HG03064 (cell line): ENCODE data around the gene CBFA2T2.
"Not testable (repeated sequence)": the region's sequence is repeated elsewhere in the genome, so short reads cannot be mapped to it uniquely, and the experiment has no call there.

Experiments
- ATAC-seq: cut with Tn5 transposase; IDR thresholded peaks from one replicate; pipeline ENCODE4 v1.9.1; 2021; ENCODE audit warnings: low read depth; ENCODE audit not compliant: unreplicated experiment

The CBFA2T2 gene

DNA sequence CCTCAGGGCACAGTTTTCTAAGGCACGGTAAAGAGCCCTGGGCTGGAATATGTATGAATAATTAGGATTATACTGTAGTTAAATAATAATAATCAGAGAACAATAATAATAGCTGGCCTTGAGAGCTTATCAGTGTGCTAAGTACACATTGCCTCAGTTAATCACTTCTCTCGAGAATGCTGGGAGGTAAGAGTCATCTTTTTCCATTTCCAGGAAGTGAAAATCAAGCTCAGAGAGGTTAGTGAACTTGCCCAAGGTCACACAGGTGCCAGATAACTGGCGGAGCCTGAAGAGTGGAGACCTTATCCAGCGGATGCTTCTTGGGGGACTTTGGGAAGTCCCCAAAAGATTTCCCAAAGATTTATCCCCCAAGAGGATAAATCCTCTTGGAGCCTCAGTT is 19.4 kb upstream of the CBFA2T2 start:
- no peak for ATAC-seq

DNA sequence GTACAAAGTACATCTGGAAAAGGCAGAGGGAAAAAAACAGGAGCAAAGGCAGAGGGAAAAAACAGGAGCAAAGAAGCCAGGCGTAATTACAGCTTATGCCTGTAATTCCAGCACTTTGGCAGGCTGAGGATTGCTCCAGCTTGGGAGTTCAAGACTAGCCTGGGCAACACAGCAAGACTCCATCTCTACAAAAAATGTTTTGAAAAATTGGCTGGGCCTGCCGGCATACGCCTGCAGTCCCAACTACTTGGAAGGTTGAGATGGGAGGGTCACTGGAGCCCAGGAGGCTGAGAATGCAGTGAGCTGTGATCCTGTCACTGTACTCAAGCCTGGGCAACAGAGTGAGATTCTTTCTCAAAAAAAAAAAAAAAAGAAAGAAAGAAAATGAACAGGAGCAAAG is 19.0 kb upstream of the CBFA2T2 start:
- ATAC-seq: no peak

DNA sequence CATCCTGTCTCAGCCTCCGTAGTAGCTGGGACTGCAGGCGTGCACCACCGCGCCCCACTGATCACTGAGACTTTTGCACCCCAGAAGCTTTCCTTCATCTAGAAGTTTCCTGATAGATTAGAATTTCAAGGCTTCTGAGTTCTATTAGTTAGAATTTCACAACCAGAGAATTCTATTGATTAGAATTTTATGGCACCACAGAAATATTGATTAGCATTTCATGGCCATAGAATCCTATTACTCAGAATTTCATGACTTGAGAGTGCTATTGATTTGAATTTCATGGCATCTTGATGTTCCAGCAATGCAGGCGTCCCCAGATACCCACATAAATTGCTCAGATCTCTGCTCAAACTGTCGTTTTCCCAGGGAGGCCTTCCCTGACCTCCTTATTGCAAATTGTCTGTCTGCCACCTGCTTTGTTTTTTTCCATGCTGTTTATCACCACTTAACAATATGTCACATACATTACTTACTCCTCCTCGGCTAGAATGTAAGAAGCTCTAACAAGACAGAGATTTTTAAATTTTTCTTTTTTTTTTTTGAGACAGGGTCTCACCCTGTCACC is 16.9 kb upstream of the CBFA2T2 start:
- ATAC-seq: no peak

DNA sequence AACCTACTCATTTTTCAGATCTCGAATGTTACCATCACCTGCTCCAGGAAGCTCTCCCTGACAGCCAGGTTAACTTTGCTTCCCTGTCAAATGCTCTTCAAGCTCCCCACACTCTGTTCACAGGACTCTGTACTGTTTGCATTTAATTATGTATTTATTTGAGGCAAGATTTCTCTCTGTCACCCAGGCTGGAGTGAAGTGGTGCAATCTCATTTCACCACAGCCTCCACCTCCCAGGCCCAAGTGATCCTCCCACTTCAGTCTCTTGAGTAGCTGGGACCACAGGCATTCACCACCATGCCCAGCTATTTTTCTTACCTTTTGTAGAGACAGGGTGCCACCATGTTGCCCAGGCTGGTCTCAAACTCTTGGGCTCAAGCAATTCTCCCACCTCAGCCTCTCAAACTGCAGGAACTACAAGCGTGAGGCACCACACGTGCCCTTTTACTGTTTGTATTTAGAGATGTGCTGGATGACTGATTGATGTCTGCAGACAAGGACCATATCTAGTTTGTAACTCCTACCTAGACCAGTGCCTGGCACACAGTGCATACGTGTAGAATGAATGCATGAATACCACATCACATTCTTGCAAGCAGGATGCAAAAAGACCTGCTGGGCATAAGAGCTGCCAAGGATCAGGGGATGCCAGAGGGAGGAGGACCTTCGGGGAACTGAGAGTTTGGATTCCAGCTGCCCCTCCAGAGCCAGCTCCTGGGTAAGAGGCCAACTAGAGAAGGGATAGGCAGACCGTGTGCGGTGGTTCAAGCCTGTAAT is 15.6 kb upstream of the CBFA2T2 start:
- no peak for ATAC-seq

DNA sequence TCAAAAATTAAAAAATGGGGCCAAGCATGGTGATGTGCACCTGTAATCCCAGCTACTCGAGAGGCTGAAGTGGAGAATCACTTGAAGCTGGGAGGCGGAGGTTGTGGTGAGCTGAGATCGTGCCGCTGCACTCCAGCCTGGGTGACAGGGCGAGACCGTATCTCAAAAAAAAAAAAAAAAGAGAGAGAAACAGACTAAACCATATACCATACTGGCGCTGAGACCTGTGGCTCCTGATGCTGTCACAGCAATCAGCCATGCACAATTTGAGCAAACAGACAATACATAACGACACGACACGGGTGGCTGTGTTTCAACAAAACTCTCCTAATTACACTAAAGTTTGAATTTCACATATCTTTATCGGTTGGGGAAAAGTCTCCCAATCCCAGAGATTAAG is 14.9 kb upstream of the CBFA2T2 start:
- ATAC-seq: no peak

DNA sequence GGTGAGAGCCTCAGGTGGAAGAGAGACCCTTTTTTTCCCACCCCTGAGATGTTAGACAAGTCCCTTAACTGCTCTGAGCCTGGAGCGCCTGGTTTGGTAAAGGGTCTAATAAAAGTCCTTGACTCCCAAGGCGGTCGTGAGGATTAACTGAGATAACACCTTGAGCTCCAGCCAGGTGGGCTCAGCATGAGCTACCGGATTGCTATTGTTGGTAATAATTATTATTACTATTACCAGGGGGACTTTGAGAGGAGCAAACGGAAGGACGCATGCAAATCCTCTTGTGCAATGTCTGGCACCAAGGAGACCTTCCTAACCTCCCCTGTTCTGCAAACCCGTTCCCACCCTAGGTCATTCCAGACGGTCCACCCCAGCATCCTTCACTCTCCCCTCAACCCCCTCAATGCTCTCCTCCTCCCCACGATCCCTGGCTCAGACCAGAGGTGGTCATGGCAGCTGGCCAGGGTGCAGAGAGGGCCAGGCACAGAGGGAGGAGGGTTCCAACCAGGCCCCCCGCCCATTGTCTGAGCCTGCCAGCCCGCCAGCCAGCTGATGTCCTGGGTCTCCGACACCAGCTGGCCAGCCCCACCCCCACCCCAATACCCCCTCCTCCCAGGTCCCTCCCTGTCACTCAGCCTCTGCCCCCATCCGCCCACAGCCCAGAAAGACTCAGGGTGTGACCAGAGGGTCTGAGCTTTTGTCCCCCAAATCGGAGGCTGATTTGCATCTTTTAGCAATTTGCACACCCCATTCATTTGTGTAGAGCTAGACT is 14.3 kb upstream of the CBFA2T2 start:
- ATAC-seq: no peak

DNA sequence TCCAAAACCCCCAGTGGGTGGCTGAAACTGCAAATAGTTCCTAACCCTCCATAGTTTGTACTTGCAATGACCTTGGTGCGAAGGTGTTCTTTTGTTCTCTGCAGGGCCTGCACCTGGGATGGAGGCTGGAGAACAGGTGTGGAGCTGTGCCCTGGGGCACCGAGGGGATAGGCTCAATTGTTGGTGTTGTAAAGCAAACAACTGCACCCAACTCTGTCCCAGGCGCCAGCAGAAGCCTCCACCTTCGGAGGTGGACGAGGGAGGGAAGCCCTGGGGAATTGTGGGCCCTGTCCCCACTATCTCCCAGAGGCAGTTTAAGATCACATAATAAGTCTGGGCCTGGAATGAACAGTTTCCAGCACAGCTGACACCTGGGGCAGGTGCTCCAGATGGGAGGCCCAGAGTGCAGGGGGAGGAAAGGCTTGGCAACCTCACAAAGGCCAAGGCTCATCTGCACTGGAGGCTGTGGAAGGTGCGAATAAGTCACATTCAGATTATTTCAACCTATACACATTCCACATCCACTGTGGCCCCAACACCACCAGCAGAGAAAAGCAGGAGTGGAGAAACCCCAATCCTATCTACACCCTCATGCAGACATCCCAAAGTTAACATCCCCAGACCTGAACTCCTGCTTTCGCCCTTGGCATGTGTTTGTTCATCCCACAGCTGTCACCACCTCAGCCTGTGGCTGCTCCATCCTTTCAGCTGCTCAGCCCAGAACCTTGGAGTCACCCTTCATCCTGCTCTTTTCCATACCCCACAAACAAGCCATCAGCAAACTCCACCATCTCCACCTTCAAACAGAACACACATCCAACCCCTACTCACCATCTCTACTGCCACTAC is 12.3 kb upstream of the CBFA2T2 start:
- ATAC-seq: no peak

DNA sequence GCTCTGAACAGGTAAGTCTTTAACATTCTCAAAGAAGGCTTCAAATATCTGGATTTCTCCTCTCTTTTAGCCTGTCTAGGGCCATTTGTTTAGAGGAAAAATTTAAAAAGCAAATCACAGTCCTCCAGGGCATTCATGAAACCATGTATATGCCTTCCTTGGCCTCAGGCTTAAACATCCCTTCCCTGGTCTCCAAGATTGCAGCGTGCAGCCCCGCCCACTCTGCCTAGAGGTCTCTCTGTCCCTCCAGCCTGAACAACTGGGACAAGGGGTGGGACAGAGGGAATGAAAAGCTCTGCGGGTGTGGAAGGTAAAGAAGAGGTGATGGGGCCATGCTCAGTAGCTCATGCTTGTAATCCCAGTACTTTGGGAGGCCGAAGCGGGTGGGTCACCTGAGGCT is 9.8 kb upstream of the CBFA2T2 start:
- no peak for ATAC-seq

DNA sequence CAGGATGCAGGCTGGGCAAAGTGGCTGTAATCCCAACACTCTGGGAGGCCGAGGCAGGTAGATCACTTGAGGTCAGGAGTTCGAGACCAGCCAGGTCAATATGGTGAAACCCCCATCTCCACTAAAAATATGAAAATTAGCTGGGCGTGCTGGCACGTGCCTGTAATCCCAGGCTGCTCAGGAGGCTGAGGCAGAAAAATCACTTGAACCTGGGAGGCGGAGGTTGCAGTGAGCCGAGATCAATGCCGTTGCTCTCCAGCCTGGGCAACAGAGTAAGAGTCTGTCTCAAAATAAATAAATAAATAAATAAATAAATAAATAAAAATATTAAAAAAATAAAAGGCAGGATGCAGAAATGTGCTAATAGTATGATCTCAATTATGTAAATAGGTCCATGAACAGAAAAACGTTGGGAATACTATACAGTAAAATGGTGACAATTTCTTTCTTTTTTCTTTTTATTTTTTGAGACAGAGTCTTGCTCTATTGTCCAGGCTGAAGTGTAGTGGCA is 8.4 kb upstream of the CBFA2T2 start:
- ATAC-seq: no peak

DNA sequence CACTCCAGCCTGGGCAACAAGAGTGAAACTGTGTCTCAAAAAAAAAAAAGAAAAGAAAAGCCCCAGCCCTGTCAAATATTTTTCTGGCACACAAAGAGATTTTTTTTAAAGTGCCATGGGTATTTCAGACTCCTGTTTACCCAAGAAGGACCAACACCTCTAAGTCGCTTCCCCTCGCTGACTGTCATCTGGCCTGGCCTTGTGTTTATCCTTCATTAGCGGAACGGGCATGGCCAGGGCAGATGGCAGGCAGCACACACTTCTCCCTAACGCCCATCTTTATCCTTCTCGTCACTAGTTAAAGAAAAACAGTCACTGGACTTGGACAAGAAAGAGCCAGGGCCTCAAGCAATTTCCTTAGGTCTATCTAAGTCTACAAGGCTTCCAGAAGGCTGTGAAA is 7.3 kb upstream of the CBFA2T2 start:
- no peak for ATAC-seq

DNA sequence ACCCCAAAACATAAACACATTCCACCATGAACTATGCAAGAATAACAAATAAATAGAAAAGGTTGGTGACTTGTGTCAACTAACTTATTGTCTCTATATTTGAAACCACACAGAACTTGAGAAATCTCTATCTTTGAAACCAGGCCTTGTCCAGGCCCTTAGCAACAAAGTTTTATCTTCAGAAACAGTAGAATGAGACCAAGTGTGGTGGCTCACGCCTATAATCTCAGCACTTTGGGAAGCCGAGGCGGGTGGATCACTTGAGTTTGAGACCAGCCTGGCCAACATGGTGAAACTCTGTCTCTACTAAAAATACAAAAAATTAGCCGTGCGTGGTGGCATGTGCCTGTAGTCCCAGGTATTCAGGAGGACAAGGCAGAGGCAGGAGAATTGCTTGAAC is 6.7 kb upstream of the CBFA2T2 start:
- ATAC-seq: not testable (repeated sequence)

DNA sequence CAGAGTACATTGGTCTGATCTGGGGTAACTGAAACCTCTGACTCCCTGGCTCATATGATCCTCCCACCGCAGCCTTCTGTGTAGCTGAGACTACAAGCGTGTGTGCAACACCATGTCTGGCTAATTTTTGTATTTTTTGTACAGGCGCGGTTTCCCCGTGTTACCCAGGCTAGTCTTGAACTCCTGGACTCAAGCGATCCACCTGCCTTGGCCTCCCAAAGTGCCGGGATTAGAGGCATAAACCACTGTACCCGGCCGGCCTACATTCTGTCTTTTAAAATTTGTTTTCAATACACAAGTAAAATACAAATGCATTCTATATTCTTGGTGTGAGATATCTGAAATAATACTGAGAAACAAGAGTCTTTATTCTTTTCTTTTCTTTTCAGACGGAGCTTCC is 1.7 kb upstream of the CBFA2T2 start:
- no peak for ATAC-seq

DNA sequence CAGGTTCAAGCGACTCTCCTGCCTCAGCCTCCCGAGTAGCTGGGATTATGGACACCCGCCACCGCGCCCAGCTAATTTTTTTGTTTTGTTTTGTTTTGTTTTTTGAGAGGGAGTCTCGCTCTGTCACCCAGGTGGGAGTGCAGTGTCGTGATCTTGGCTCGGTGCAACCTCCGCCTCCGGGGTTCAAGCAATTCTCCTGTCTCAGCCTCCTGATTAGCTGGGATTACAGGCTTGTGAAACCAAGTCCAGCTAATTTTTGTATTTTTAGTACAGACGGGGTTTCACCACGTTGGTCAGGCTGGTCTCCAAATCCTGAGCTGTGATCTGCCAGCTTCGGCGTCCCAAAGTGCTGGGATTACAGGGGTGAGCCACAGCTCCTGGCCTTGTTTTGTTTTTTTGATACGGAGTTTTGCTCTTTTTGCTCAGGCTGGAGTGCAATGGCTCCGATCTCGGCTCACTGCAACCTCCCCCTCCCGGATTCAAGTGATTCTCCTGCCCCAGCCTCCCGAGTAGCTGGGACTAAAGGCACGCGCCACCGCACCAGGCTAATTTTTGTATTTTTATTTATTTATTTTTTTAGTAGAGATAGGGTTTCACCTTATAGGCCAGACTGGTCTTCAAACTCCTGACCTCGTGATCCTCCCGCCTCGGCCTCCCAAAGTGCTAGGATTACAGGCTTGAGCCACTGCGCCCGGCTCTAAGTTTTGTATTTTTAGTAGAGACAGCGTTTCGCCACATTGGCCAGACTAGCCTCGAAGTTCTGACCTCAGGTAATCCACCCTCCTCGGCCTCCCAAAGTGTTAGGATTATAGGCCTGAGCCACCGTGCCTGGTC is 1.0 kb upstream of the CBFA2T2 start:
- not testable (repeated sequence) for ATAC-seq

DNA sequence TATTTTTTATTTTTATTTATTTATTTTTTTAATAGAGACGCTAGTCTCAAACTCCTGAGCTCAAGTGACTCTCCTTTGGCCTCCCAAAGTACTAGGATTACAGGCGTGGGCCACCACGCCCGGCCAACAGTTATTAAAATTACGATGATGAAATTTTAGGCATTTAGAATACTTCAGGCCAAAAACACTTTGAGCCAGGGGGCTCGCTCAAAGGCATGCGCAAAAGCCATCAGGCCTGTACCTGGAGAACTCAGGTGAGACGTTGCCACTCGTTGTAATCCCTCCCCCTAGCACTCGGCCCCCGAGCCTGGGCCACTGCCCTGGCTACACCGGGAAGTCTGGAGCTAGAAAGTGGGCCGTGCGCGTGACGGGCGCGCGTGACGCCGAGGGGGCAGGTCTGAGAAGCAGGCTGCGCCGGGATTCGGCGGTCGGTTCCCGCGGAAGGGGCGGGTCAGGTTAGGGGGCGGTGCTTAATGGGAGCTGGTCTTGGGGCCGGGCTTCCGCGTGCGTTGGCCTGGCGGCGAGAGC is 337 bp upstream of the CBFA2T2 start:
- peak; percentile 91 for ATAC-seq

DNA sequence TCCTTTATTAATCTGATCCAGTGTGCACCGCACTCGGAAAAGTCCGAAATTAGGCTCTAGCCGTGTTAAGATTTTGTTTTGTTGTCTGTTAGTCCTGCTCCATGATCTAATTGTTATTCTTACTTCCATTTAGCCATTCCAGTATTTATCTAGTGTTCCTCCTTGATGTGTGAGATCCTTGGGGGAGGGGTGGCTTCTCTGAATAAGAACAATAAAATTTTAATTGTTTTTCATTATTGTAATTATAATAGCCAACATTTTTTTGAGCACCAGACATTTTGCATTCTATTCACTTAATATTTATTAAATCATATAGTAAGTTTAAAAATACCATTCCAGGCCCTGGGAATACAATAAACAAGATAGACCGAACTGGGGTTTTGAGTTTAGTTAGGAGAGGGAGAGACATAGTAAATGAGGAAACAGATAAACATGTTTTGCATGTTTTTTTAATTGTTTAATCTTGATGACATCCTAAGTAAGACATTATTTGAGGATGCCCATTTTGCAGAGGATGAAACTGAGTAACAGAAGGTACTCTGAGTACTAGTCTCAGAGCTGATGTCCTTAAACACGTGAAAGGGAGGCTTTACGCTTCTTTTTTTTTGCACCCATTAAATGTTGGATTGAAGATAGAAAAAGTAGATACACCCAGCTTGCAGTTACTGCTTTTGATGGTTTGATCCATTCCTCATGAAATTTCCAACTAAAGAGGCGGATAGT is 1.2 kb downstream of the CBFA2T2 start:
- ATAC-seq: no peak

DNA sequence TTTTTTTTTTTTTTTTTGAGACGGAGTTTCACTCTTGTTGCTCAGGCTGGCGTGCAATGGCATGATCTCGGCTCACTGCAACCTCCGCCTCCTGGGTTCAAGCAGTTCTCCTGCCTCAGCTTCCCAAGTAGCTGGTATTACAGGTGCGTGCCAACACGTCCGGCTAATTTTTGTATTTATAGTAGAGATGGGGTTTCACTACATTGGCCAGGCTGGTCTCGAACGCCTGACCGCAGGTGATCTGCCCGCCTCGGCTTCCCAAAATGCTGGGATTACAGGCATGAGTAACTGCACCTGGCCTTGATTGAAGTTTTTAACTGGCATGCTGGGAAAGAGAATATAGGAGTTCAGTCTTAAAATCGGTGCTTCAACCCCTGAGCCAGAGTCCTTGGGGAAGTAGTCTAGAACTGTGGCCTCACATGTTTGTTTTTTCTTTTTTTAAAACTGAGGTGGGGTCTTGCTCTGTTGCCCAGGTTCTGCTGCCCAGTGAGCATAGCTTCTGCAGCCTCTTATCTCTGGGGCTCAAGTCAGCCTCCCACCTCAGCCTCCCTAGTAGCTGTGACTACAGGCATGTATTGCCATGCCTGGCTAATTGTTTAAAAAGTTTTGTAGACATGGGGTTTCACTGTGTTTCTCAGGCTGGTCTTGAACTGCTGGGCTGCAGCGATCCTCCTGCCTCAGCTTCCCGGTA is 3.3 kb downstream of the CBFA2T2 start:
- no peak for ATAC-seq

DNA sequence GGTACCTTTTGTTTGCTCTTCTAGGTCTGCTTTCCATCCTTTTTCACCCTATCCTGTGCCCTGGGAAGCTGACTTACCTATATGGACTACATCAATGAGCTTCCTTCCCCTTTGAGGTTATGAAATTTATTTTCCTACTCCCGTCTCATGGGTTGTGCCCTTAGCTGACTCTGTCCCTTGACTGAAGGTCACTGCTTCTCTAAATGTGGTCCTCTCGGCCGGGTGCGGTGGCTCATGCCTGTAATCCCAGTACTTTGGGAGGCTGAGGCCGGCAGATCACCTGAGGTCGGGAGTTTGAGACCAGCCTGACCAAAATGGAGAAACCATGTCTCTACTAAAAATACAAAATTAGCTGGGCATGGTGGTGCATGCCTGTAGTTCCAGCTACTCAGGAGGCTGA is 6.9 kb downstream of the CBFA2T2 start:
- ATAC-seq: not testable (repeated sequence)

DNA sequence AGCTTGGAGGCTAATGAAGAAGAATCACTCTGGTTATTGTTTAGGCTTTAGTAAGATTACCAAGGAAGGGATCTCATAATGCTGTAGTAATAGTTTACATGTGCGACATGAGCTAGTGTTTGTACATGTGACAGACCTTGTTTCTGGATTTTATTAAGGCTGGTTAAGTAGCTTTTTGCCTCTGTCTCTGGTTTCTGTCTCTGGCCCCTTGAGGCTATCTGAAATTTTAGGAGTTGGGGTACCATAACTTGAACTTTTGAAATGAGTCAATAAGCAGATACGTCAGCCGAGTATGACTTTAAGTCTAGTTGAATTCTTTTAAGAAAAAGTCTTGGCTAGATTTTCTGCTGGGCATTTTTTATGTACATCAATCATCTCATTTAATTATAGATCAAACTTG is 9.5 kb downstream of the CBFA2T2 start:
- ATAC-seq: no peak
